HEK293 (cell line): ENCODE data around the gene ERBB4.

Experiments
- CTCF ChIA-PET: fragments of 350-600 bp; formaldehyde crosslinking; extraction: SDS; loops from one replicate; lab custom pipeline; 2021; ENCODE audit warnings: antibody characterized with exemption; lab: Yijun Ruan, JAX
- POLR2A ChIA-PET: fragments of 300-600 bp; formaldehyde crosslinking; extraction: SDS; loops from one replicate; lab custom pipeline; 2020; ENCODE audit warnings: antibody characterized with exemption, inconsistent platforms; lab: Yijun Ruan, JAX
- H3K27ac ChIP-seq: fragments of 200-500 bp; sonication (Bioruptor generic); 2 replicates; pipeline ENCODE4 v1.5.1; 2014; ENCODE audit warnings: low read depth, low read length, control low read depth, inconsistent platforms; ENCODE audit errors: extremely low read depth
- H3K36me3 ChIP-seq, 2 experiments: fragments of 200-500 bp in 1 of 2; sonication (Bioruptor generic) in 1 of 2; 1 replicate in 1 of 2; 2 replicates in 1 of 2; pipeline ENCODE4 v1.5.1; 2014 to 2017; ENCODE audit warnings: inconsistent platforms in 2 of 2, low read length in 2 of 2; ENCODE audit not compliant: control insufficient read depth in 2 of 2, insufficient read depth in 1 of 2
- H3K4me1 ChIP-seq: fragments of 200-500 bp; sonication (Bioruptor generic); 2 replicates; pipeline ENCODE4 v1.5.1; 2014; ENCODE audit warnings: mild to moderate bottlenecking, low read length, inconsistent platforms; ENCODE audit not compliant: control insufficient read depth, insufficient read depth
- H3K4me3 ChIP-seq: 2 replicates; pipeline ENCODE4 v1.5.1; 2011; ENCODE audit warnings: low read depth, mild to moderate bottlenecking, control low read depth, low read length, moderate library complexity
- H3K9me3 ChIP-seq: fragments of 200-500 bp; sonication (Bioruptor generic); 2 replicates; pipeline ENCODE4 v1.5.1; 2014; ENCODE audit warnings: low read depth, low read length, inconsistent platforms; ENCODE audit not compliant: control insufficient read depth, insufficient read depth
- HOXA7 ChIP-seq: sonication (generic); formaldehyde crosslinking; IDR thresholded peaks from 2 replicates; pipeline ENCODE4 v1.8.1; 2022; ENCODE audit warnings: missing genetic modification reagents, borderline replicate concordance
- IKZF3 ChIP-seq: fragments of 450-650 bp; IDR thresholded peaks from 2 replicates; pipeline ENCODE4 v1.5.0; 2018; ENCODE audit warnings: missing biosample characterization, mild to moderate bottlenecking, missing genetic modification characterization, moderate library complexity
- KLF8 ChIP-seq: fragments of 450-650 bp; formaldehyde crosslinking; IDR thresholded peaks from 2 replicates; pipeline ENCODE4 v1.5.1; 2016; ENCODE audit warnings: missing biosample characterization, missing genetic modification characterization
- PATZ1 ChIP-seq: fragments of 450-650 bp; formaldehyde crosslinking; IDR thresholded peaks from 2 replicates; pipeline ENCODE4 v1.5.1; 2016; ENCODE audit warnings: missing biosample characterization, missing genetic modification characterization
- PRDM1 ChIP-seq: fragments of 450-650 bp; formaldehyde crosslinking; IDR thresholded peaks from 2 replicates; pipeline ENCODE4; 2016; ENCODE audit warnings: missing biosample characterization, missing genetic modification characterization
- RBAK ChIP-seq: fragments of 450-650 bp; formaldehyde crosslinking; IDR thresholded peaks from 2 replicates; pipeline ENCODE4 v1.5.1; 2016; ENCODE audit warnings: missing biosample characterization, missing genetic modification characterization
- YY2 ChIP-seq: fragments of 450-650 bp; formaldehyde crosslinking; IDR thresholded peaks from 2 replicates; pipeline ENCODE4 v1.5.1; 2016; ENCODE audit warnings: missing biosample characterization, missing genetic modification characterization
- ZBTB1 ChIP-seq: fragments of 450-650 bp; formaldehyde crosslinking; IDR thresholded peaks from 2 replicates; pipeline ENCODE4 v1.5.1; 2016; ENCODE audit warnings: missing biosample characterization, missing genetic modification characterization
- ZBTB11 ChIP-seq: fragments of 450-650 bp; formaldehyde crosslinking; conservative IDR thresholded peaks from 2 replicates; pipeline ENCODE4 v1.5.1; 2016; ENCODE audit warnings: low read depth, missing biosample characterization, missing genetic modification characterization
- ZFP69B ChIP-seq: fragments of 450-650 bp; formaldehyde crosslinking; IDR thresholded peaks from 2 replicates; pipeline ENCODE4 v1.5.1; 2016; ENCODE audit warnings: missing biosample characterization, missing genetic modification characterization
- ZNF133 ChIP-seq: fragments of 450-650 bp; formaldehyde crosslinking; IDR thresholded peaks from 2 replicates; pipeline ENCODE4 v1.5.1; 2016; ENCODE audit warnings: missing biosample characterization, missing genetic modification characterization
- ZNF23 ChIP-seq: fragments of 450-650 bp; formaldehyde crosslinking; IDR thresholded peaks from 2 replicates; pipeline ENCODE4 v1.5.1; 2016; ENCODE audit warnings: missing biosample characterization, missing genetic modification characterization, borderline replicate concordance
- ZNF24 ChIP-seq: fragments of 450-650 bp; formaldehyde crosslinking; IDR thresholded peaks from 2 replicates; pipeline ENCODE4 v1.5.1; 2016; ENCODE audit warnings: missing biosample characterization, missing genetic modification characterization
- ZNF302 ChIP-seq: fragments of 450-650 bp; formaldehyde crosslinking; IDR thresholded peaks from 2 replicates; pipeline ENCODE4 v1.5.1; 2016; ENCODE audit warnings: missing biosample characterization, missing genetic modification characterization, low read depth
- ZNF473 ChIP-seq: fragments of 450-650 bp; formaldehyde crosslinking; IDR thresholded peaks from 2 replicates; pipeline ENCODE4 v1.5.1; 2017; ENCODE audit warnings: missing biosample characterization, missing genetic modification characterization
- ZNF510 ChIP-seq: fragments of 450-650 bp; formaldehyde crosslinking; IDR thresholded peaks from 2 replicates; pipeline ENCODE4 v1.5.1; 2018; ENCODE audit warnings: mild to moderate bottlenecking, missing genetic modification characterization, missing biosample characterization; ENCODE audit not compliant: insufficient replicate concordance
- ZNF521 ChIP-seq: fragments of 450-650 bp; formaldehyde crosslinking; IDR thresholded peaks from 2 replicates; pipeline ENCODE4 v1.5.1; 2017; ENCODE audit warnings: missing biosample characterization, mild to moderate bottlenecking, missing genetic modification characterization
- ZNF561 ChIP-seq: fragments of 450-650 bp; IDR thresholded peaks from 2 replicates; pipeline ENCODE4 v1.5.1; 2018; ENCODE audit warnings: missing biosample characterization, missing genetic modification characterization, borderline replicate concordance
- ZNF626 ChIP-seq: fragments of 450-650 bp; sonication (Bioruptor Pico); formaldehyde crosslinking; IDR thresholded peaks from 2 replicates; pipeline ENCODE4 v1.5.1; 2018; ENCODE audit warnings: missing biosample characterization, missing genetic modification characterization, inconsistent platforms
- ZNF664 ChIP-seq: fragments of 450-650 bp; formaldehyde crosslinking; IDR thresholded peaks from 2 replicates; pipeline ENCODE4 v1.5.1; 2016; ENCODE audit warnings: missing biosample characterization, missing genetic modification characterization
- ZNF701 ChIP-seq: fragments of 450-650 bp; formaldehyde crosslinking; IDR thresholded peaks from 2 replicates; pipeline ENCODE4 v1.5.1; 2016; ENCODE audit warnings: missing biosample characterization, missing genetic modification characterization
- ZNF768 ChIP-seq: fragments of 450-650 bp; formaldehyde crosslinking; IDR thresholded peaks from 2 replicates; pipeline ENCODE4 v1.5.1; 2018; ENCODE audit warnings: missing biosample characterization, mild to moderate bottlenecking, missing genetic modification characterization
- ZNF791 ChIP-seq: fragments of 450-650 bp; formaldehyde crosslinking; IDR thresholded peaks from 2 replicates; pipeline ENCODE4 v1.5.1; 2016; ENCODE audit warnings: missing biosample characterization, missing genetic modification characterization
- ZNF837 ChIP-seq: fragments of 450-650 bp; formaldehyde crosslinking; IDR thresholded peaks from 2 replicates; pipeline ENCODE4 v1.5.1; 2016; ENCODE audit warnings: missing biosample characterization, missing genetic modification characterization
- TF ChIP-seq, protein P1 (sequence below): fragments of 450-650 bp; formaldehyde crosslinking; IDR thresholded peaks from 2 replicates; pipeline ENCODE4 v1.5.1; 2016; ENCODE audit warnings: missing biosample characterization, missing genetic modification characterization
- TF ChIP-seq, protein P2 (sequence below): fragments of 450-650 bp; formaldehyde crosslinking; IDR thresholded peaks from 2 replicates; pipeline ENCODE4; 2016; ENCODE audit warnings: missing biosample characterization, missing genetic modification characterization
- TF ChIP-seq, protein P3 (sequence below): fragments of 450-650 bp; formaldehyde crosslinking; IDR thresholded peaks from 2 replicates; pipeline ENCODE4 v1.5.1; 2016; ENCODE audit warnings: missing biosample characterization, missing genetic modification characterization

ERBB4 gene

DNA sequence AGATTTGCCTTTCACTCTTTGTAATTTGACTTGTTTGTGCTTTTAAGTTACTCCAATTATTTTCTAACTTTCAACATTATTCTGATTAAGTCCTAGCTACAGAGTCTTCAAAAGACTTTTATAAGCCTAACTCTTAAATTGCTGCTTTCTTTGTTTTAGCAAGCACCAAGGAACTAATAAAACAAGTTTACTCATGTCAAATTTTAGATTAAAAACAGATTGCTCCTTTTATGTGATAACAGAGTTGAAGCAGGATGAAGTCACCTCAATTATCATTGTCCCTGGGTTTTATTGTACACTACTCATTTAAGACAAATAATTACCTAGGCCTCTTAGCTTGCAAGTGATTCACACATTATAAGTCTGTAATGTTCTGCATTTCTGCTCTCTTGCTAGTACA lies 678.4 kb downstream of the ERBB4 start (continued):
- TF ChIP-seq ZNF561 (tag by site-specific recombination) = no peak
- no peak for TF ChIP-seq ZNF701 (tag by site-specific recombination)
- no peak for TF ChIP-seq ZNF521 (tag by site-specific recombination)
- TF ChIP-seq PATZ1 = no peak
- TF ChIP-seq RBAK (tag by site-specific recombination) = no peak
- TF ChIP-seq, protein P1, sequence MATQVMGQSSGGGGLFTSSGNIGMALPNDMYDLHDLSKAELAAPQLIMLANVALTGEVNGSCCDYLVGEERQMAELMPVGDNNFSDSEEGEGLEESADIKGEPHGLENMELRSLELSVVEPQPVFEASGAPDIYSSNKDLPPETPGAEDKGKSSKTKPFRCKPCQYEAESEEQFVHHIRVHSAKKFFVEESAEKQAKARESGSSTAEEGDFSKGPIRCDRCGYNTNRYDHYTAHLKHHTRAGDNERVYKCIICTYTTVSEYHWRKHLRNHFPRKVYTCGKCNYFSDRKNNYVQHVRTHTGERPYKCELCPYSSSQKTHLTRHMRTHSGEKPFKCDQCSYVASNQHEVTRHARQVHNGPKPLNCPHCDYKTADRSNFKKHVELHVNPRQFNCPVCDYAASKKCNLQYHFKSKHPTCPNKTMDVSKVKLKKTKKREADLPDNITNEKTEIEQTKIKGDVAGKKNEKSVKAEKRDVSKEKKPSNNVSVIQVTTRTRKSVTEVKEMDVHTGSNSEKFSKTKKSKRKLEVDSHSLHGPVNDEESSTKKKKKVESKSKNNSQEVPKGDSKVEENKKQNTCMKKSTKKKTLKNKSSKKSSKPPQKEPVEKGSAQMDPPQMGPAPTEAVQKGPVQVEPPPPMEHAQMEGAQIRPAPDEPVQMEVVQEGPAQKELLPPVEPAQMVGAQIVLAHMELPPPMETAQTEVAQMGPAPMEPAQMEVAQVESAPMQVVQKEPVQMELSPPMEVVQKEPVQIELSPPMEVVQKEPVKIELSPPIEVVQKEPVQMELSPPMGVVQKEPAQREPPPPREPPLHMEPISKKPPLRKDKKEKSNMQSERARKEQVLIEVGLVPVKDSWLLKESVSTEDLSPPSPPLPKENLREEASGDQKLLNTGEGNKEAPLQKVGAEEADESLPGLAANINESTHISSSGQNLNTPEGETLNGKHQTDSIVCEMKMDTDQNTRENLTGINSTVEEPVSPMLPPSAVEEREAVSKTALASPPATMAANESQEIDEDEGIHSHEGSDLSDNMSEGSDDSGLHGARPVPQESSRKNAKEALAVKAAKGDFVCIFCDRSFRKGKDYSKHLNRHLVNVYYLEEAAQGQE = no peak
- no peak for TF ChIP-seq HOXA7 (CRISPR knock-in tag)
- TF ChIP-seq KLF8 = peak; percentile 51
- TF ChIP-seq, protein P2, sequence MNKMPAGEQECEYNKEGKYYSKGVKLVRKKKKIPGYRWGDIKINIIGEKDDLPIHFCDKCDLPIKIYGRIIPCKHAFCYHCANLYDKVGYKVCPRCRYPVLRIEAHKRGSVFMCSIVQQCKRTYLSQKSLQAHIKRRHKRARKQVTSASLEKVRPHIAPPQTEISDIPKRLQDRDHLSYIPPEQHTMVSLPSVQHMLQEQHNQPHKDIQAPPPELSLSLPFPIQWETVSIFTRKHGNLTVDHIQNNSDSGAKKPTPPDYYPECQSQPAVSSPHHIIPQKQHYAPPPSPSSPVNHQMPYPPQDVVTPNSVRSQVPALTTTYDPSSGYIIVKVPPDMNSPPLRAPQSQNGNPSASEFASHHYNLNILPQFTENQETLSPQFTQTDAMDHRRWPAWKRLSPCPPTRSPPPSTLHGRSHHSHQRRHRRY = no peak

- Histone ChIP-seq H3K4me1 (peaks cover 3% of the 10 kb centered on the region), H3K36me3 (no peaks in the 10 kb centered on the region), H3K4me3 (no peak overlapping the region), H3K9me3 (no peaks in the 10 kb centered on the region), H3K27ac (no peak overlapping the region)
- no peak for TF ChIP-seq ZNF791 (tag by site-specific recombination)
- TF ChIP-seq ZNF837 (tag by site-specific recombination) = no peak
- no peak for TF ChIP-seq ZNF23
- no peak for TF ChIP-seq ZNF626 (tag by site-specific recombination)
- TF ChIP-seq ZNF302 (tag by site-specific recombination) = no peak
- no peak for TF ChIP-seq ZNF664
- no peak for TF ChIP-seq RBAK (tag by site-specific recombination)
- no peak for TF ChIP-seq ZNF24 (tag by site-specific recombination)
- TF ChIP-seq HOXA7 (CRISPR knock-in tag) = no peak
- no peak for TF ChIP-seq ZFP69B
- TF ChIP-seq ZNF473 (tag by site-specific recombination) = no peak
- no peak for TF ChIP-seq ZNF768 (tag by site-specific recombination)
- TF ChIP-seq, protein P3, sequence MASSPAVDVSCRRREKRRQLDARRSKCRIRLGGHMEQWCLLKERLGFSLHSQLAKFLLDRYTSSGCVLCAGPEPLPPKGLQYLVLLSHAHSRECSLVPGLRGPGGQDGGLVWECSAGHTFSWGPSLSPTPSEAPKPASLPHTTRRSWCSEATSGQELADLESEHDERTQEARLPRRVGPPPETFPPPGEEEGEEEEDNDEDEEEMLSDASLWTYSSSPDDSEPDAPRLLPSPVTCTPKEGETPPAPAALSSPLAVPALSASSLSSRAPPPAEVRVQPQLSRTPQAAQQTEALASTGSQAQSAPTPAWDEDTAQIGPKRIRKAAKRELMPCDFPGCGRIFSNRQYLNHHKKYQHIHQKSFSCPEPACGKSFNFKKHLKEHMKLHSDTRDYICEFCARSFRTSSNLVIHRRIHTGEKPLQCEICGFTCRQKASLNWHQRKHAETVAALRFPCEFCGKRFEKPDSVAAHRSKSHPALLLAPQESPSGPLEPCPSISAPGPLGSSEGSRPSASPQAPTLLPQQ = no peak
- no peak for TF ChIP-seq PRDM1
- no peak for TF ChIP-seq ZBTB1 (tag by site-specific recombination)
- no peak for TF ChIP-seq ZNF510 (tag by site-specific recombination)
- no peak for TF ChIP-seq IKZF3 (tag by site-specific recombination)
- no peak for TF ChIP-seq ZNF133 (tag by site-specific recombination)
- no peak for TF ChIP-seq ZBTB11 (tag by site-specific recombination)
- no peak for TF ChIP-seq YY2
- ChIA-PET POLR2A (no interaction called here), CTCF (no interaction called here)
Observed at GRCh38 chr2:211854832-211855231, 683.8 kb downstream of the ERBB4 start.
